ENCODE data around the gene CHD5. TPM values are rescaled to one million over a fixed set of nuclear protein-coding genes. Genes with fewer than 3 reads are reported as not detected.

The CHD5 gene
- total RNA-seq, 2 donors from 2014 or later = 1.1 to 3.2 TPM

DNA sequence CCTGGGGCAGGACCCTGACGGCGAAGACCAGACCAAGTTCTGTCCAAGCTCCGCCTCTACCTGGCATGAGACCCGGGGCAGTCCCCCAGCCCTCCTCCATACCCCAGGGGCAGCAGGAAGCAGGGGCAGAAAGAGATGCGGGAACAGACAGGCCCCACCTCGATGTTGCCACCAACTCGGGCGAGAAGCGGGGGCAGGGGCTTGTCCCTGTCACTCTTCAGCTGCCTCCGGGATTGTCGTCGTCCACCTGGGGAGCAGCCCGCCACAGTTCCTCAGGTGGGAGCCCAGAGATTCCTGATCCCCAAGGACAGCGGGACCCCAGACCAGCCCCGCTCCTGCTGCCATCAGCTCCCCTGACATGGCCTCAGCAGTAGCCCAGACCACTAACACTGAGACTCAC, 54.8 kb downstream of the CHD5 start:
- Histone ChIP-seq H3K27me3 (replicated peaks; ENCODE audit: insufficient read depth) (no peaks in the 10 kb centered on the region), H3K4me1 (ENCODE audit: control insufficient read depth in 1 of 2, low read depth in 2 of 2) (no peaks in the 10 kb centered on the region)

DNA sequence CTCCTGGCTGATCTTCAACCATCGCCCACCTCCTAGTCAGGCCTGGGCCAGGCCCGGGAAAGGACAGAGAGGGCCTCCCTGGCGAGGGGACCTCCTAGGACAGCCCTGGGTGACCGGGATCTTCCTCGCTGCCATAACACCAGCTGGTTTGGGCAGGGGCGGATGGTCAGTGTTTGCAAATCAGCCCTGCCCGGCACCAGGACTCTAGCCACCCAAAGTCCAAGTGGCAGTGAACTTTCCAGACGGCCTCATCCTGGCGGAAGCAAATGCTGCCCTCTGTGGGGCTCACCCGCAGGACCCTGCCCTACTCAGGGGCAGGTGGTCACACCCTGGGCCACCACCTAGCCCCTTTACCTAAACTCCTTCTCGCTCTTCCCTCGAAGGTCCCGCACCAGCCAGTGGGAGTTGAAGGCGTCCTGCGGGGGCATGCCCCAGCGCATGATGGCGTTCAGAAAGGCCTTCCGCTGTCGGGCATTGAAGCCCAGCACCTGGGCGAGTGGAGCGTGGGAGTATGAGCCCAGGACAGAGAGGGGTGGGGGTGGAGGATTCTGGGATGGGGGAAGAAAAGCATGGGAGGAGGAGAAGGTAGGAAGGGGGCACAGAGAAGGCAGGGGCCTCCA, 55.3 kb downstream of the CHD5 start:
- H3K36me3 ChIP-seq = no peaks in the 10 kb centered on the region
- H3K4me3 ChIP-seq = no peak overlapping the region
- no peaks in the 10 kb centered on the region for H3K4me1 ChIP-seq (ENCODE audit: control insufficient read depth in 1 of 2, low read depth in 2 of 2)
- TF ChIP-seq, protein P1, sequence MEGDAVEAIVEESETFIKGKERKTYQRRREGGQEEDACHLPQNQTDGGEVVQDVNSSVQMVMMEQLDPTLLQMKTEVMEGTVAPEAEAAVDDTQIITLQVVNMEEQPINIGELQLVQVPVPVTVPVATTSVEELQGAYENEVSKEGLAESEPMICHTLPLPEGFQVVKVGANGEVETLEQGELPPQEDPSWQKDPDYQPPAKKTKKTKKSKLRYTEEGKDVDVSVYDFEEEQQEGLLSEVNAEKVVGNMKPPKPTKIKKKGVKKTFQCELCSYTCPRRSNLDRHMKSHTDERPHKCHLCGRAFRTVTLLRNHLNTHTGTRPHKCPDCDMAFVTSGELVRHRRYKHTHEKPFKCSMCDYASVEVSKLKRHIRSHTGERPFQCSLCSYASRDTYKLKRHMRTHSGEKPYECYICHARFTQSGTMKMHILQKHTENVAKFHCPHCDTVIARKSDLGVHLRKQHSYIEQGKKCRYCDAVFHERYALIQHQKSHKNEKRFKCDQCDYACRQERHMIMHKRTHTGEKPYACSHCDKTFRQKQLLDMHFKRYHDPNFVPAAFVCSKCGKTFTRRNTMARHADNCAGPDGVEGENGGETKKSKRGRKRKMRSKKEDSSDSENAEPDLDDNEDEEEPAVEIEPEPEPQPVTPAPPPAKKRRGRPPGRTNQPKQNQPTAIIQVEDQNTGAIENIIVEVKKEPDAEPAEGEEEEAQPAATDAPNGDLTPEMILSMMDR (IDR thresholded peaks at IDR 0.05) = no peak
- H3K27me3 ChIP-seq (replicated peaks; ENCODE audit: insufficient read depth) = no peaks in the 10 kb centered on the region
- DNase-seq (ENCODE audit: low spot score) = no peak
- H3K9me3 ChIP-seq = no peaks in the 10 kb centered on the region
- no peak for ATAC-seq (ENCODE audit: insufficient number of reproducible peaks, low FRiP score, low read depth)
- no peak overlapping the region for H3K27ac ChIP-seq

More for the DNA sequence above, 54.8 kb downstream of the CHD5 start:
- DNase-seq (ENCODE audit: low spot score) (no peak), ATAC-seq (ENCODE audit: insufficient number of reproducible peaks, low FRiP score, low read depth) (no peak)
- Histone ChIP-seq H3K36me3 (no peaks in the 10 kb centered on the region), H3K27ac (no peak overlapping the region), H3K9me3 (no peaks in the 10 kb centered on the region), H3K4me3 (no peak overlapping the region)
- TF ChIP-seq, protein P1 (IDR thresholded peaks at IDR 0.05) = no peak

DNA sequence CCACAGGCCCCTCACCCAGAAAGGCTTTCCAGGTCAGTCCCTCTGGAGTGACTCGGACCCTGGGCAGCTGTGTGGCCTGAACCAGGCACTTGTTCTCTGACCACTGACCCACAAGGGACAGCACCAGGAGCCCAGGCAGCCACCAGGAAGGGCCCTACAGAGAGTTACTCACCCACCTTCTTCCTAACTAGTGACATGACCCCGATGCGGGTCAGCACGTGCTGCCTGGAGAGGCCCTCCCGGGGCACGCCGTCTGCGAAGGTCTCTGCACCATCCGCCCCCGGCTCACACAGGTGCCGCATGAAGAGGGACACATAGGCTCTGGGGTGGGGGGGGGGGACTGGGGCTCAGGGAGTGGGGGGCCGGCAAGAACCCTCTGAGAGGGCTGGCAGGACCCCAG, 55.8 kb downstream of the CHD5 start:
- ATAC-seq (ENCODE audit: insufficient number of reproducible peaks, low FRiP score, low read depth) = no peak
- Histone ChIP-seq H3K27ac (no peak overlapping the region), H3K36me3 (no peaks in the 10 kb centered on the region), H3K4me3 (no peak overlapping the region), H3K9me3 (no peaks in the 10 kb centered on the region), H3K27me3 (replicated peaks; ENCODE audit: insufficient read depth) (no peaks in the 10 kb centered on the region), H3K4me1 (ENCODE audit: control insufficient read depth in 1 of 2, low read depth in 2 of 2) (no peaks in the 10 kb centered on the region)
- TF ChIP-seq, protein P1 (IDR thresholded peaks at IDR 0.05) = no peak
- DNase-seq (ENCODE audit: low spot score) = no peak

DNA sequence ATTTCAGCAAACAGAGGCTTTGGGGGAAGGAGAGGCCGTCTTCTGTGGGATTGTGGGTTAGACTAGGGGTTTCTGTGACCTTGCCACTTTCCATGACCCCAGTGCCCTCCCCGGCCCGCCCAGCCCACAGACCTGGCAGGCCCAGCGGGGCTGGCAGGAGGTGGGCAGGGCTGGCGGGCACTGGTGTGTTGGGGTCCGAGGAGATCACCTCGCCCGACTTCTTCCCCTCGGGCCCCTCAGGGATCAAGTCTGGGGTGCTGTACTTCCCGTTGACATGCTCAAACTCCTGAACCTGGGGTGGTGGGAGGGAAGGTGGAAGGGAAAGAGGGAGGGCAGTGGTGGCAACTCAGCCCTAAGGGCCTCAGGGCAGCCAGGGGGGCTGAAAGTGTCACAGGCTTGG, 56.3 kb downstream of the CHD5 start:
- Histone ChIP-seq H3K27ac (no peak overlapping the region), H3K4me1 (ENCODE audit: control insufficient read depth in 1 of 2, low read depth in 2 of 2) (no peaks in the 10 kb centered on the region), H3K9me3 (no peaks in the 10 kb centered on the region), H3K27me3 (replicated peaks; ENCODE audit: insufficient read depth) (no peaks in the 10 kb centered on the region), H3K4me3 (no peak overlapping the region), H3K36me3 (no peaks in the 10 kb centered on the region)
- TF ChIP-seq, protein P1 (IDR thresholded peaks at IDR 0.05) = no peak
- DNase-seq (ENCODE audit: low spot score) (no peak), ATAC-seq (ENCODE audit: insufficient number of reproducible peaks, low FRiP score, low read depth) (no peak)

DNA sequence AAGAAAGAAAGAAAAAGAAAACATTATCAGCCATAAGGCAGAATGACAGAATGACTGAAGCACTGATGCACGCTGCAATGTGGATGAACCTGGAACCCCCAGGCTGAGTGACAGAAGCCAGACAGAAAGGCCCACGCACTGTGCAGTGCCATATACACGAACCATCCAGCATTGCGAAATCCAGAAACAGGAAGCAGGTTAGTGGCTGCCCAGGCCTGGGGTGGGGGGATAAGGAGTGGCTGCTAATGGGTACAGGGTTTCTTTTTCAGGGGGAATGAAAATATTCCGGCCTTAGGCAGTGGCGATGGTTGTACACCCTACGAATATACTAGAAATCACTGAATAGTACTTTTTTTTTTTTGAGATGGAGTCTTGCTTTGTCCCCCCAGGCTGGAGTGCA, 57.0 kb downstream of the CHD5 start:
- TF ChIP-seq, protein P1 (IDR thresholded peaks at IDR 0.05) = no peak
- ATAC-seq (ENCODE audit: insufficient number of reproducible peaks, low FRiP score, low read depth) = no peak
- Histone ChIP-seq H3K27me3 (replicated peaks; ENCODE audit: insufficient read depth) (no peaks in the 10 kb centered on the region), H3K36me3 (no peaks in the 10 kb centered on the region), H3K9me3 (no peaks in the 10 kb centered on the region), H3K4me3 (no peak overlapping the region), H3K27ac (no peak overlapping the region), H3K4me1 (ENCODE audit: control insufficient read depth in 1 of 2, low read depth in 2 of 2) (no peaks in the 10 kb centered on the region)
- DNase-seq (ENCODE audit: low spot score) = no peak

Measured in thoracic aorta (tissue), 2 donors.